ENCODE measurements around the gene RABL2B.

Gene RABL2B

DNA sequence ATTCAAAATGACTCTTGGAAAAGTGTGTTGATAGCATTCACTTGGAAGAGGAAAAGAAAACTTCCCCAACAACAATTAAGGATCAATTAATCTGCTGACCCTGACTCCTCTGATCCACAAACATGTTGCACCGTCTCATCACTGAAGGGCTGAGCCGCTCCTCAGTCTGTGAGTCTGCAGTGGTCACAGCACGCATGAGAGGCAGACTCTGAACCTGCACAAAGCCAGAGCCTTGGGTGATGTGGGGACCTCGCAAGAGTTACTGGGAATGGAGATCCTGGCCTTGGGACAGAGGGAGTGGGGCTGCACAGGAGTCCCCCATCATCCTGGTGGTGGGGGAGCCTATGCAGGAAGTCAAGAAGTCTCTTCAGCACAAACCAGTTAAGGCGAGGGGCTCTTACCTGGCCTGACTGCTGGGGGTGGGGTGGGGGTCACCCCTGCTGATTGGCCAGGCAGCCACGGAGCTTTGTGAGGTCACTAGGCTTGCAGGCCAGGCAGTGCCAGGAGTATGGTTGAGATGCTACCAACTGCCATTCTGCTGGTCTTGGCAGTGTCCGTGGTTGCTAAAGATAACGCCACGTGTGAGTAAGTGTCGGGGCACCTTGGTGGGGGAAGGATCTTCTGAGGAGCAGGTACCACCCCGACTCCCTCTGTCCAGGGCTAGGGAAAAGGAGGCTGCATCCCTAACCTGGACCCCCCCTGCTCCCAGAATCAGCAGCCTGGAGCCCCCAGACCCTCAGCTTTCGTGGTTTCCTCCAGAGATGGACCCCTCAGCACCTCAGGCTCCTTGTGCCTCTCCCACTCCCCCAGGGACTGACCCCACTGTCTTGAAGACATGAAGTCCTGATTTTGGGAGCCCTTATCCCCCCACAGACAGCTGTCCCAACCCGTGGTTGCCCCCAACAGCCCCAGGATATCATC is 45.4 kb downstream of the RABL2B start, which contains the start of gene ACR:
Gene ACR (plus strand): TSS at position 477 of the 921 bp plus-strand sequence. CDS start 32 bp downstream, at position 509.
- DNase-seq, result peak in 1 of 2 donors; percentile 10

GRCh38 chr22:50735739-50736030 is 47.8 kb downstream of the RABL2B start:
- DNase-seq, result no peak

DNA sequence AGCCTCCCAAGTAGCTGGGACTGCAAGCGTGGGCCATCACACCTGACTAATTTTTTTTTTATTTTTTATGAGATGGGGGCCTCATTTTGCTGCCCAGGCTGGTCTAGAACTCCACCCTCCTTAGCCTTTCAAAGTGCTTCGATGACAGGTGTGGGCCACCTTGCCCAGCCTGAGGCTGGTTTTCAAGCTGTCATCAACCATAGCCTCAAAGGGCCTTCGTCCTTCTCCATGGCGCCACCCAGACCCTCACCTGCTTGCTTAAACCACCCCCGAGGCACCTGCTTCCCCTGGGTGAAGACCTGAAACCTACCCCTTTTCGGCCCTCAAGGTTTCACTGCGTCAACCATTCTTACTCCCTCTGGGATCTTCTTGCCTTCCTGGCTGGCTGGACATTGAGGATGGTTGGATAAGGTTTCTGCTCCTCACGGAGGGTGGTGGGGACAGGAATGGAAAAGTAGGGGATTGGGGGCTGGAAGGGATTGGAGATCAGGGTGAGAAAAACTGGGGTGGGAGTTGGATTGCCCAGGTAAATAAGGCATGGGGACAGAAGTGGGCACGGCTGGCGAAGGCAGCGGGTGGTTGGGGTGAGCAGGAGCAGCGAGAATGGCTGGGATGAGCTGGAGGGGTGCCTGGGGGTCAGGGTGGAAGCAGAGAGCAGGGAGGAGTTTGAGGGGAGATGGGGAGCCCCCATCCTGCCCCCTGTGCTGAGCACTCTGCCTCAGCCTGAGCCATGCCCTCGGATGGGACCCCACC is 48.3 kb downstream of the RABL2B start:
- no peak for DNase-seq

DNA sequence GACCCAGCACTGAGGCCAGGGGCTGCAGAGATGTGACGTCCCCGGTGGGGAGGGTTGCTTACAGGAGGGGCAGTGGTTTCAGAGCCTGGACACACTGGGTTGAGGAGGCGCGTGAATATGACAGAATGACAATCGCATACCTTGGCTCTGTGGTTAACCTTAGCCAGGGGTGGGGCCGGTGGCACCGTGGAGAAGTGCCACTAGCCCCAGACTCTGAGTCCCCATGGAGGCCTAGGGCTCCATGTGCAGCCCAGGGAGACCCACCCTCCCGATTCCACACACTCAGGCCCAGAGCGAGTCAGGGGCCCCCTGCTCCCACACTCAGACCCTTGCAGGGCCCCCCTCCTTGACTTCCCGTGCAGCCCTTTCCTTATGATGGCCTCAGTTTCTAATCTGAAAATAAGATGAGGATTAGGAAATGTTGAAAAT is 49.1 kb downstream of the RABL2B start:
- DNase-seq, result no peak

DNA sequence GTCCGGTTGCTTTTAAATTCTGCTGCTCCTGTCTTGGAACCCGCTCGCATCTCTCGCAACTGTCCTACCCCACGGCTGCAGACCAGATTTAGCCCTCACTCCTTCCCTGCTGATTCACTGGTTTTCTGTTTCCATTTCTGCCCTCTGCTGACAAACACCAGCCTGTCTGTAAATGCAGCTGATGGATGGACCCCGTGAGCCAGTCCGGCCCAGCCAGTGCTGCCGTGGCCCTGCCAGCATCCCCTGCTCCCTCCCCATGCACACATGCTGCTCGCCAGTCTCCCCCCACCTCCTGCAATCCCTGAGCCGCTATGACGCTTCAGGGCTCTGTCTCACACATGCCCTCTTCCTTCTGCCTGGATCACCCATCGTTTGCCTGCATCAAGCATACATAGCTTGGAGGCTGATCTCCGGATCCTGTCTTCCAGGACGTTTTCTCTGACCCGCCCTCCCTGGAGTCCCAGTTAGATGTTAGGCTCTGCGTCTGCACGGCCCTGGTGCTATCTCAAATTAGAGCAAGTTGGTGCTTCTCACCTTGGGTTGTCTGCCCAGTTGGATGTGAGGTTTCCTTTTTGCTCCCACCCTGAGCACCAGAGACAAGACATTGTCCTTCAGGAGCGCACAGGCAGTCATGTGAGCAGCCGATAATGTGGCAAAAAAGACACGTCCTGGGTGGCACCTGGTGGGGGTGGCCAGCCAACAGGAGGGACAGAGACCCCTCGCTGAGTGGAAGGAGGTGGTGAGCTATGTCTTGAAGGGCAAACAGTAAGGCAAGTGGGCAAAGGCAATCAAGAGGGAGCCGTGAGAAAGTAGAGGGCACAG is 49.7 kb downstream of the RABL2B start:
- DNase-seq, result no peak

DNA sequence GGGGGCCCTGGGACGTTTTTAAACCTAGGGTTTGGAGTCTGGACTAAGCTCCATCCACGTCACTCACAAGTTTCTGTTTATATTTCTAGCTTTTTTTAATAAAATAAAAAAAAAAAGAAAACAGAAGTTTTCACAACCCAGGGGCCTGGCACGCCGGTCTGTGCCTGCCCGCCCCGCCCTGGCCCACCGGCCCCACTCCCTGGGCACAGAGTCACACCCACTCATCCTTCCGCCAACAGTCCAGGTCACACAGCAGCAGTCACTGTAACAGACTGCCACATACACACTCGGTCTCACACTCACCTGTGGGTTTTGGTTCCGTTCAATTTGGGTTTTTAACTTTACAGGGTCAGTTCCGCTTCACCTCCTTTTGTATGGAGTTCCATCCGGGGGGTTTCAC is 50.8 kb downstream of the RABL2B start:
- DNase-seq, result no peak

GRCh38 chr22:50731811-50732624 is 51.4 kb downstream of the RABL2B start:
- DNase-seq, result peak; percentile 48 to 71

- DNase-seq, result no peak
Measured at GRCh38 chr22:50730941-50731661, 52.3 kb downstream of the RABL2B start.

DNA sequence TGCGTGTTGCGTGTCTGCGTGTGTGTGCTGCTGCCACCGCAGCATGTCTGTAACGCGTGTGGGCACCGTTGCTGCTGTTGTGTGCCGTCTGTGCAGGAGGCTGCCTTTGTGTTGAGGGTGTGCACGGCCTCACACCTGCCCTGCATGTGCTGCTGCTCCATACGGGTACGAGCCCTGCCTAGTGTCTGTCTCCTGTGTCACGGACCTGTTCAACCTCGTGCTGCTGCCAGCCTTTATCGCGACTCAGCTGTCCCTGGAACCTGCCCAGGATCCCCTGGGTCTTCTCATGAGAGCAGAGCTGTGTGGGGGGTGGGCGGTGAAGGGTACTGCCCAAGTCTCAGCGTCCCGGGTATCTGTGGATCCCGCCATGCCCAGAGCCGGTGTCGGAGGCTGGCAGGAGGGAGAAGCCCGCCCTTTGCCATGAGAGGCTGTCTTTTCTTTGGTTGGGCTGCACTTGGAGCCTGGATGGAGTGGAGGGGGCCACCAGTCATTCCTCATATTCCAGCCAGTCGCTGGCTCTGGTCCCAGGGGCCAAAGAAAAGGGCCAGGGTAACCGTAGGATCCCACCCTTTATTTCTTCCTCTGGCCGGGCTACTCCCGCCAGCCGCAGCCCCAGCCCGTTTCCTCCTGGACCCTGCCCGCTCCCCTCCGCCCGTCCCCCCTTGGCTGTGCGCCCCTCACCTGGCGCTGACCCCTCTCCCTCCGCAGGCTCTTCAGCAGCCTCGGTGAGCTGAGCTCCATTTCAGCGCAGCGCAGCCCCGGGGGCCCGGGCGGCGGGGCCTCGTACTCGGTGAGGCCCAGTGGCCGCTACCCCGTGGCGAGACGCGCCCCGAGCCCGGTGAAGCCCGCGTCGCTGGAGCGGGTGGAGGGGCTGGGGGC is 53.2 kb downstream of the RABL2B start:
- DNase-seq, result no peak

DNA sequence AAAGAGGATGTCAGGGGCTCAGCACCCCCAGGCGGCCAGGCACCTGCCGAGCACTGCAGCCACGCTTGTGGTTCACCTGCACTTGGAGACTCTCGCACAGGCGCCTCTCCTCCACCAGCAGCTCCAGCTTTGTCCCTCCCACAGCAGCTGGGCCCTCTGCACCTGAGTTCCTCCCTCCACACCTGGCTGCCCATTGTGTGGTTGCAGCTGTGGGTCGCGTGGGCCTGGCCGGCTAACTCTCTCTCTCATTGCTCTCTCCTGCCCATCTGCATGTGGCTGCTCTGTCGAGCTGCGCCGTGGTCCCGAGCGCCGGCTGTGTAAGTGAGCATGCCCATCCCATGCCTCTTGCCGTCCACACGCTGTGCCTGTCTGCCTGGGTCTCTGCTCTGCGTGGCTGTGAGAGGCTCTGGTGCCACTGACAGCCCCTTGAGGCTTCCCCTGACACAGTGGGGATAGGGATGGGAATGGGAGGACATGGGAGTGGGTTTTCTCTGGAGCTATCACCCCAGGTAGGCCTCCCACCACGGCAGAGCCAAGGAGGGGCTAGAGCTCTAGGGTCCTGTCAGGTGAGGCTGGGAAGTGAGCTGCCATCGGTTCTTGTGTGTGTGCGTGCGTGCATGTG is 53.9 kb downstream of the RABL2B start:
- DNase-seq, result no peak

GRCh38 chr22:50728523-50728931 is 54.9 kb downstream of the RABL2B start:
- no peak for DNase-seq

- DNase-seq, result no peak
Measured at GRCh38 chr22:50727678-50728522, 55.5 kb downstream of the RABL2B start.

GRCh38 chr22:50726643-50727340 is 56.6 kb downstream of the RABL2B start:
- no peak for DNase-seq

DNA sequence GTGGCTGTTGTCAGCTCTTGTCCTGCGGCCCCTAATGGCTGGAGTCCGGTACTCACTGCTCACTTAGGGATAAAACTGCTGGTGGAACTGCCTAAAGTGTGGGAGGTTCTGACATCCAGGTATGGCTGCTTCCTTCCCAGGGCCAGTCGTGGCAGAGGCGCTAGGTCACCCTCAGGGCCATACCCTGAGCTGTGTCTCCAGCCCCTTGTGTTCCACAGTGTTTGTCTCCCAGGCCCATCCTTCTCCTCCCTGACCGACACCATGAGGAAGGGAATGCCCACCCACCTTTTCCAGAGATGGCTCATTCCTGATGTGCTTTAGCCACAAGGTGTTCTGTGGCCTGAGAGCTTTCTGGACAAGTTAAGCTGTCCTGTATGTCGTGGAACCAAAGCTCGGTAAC is 57.8 kb downstream of the RABL2B start:
- DNase-seq, result no peak

- DNase-seq, result no peak
Measured at GRCh38 chr22:50724616-50725015, 58.8 kb downstream of the RABL2B start.

DNA sequence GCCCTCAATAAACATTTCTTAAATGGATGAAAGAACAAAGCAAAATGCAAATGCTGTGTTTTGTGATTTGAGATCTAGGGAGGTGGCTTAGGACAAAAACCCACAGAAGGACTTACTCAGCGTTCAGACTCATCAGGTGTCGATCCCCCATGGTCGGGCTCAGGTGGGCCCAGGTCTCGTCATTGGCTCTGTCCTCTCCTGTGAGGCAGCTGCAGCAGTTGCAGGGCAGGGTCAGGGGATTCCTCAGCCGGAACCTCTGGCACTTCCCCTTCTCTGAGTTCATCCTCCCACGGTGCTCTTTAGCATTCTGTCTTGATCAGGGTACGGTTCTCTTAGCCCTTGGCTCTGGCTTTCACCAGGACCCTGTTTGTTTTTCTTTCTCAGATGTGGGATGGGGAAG is 59.4 kb downstream of the RABL2B start:
- no peak for DNase-seq

DNA sequence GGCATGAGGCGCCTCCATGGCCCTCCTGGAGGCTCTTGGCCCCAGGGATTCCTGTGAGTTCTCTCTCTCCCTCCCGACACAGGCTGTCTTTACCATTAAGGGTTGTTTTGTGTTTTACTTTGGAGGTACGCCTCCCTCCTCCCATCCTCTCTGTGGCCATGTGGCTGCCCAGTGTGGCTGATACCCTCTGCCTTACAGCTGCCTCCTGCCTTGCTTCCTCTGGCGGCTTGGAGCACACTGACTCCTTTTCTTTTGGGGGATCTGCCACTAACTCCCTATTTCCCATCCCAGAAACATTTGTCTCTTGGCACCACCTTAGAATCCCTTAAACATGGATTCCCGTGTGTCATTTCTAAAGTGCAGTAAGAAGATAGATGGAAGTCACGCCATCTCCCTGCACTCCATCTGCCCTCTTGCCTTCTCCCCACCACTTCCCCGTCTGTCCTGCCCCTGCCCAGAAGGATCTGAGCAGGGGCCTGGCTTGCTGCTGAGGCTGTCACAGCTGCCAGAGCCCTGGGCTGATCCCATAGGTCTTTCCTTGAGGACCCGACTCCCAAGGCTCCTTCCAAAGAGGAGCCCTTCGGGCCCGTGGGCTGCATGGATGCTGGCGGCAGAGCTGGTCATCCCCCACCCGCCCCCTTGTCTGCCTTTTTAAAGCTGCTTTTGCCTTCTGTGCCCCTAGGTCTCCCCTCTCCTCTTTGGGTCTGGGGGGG is 60.6 kb downstream of the RABL2B start:
- DNase-seq, result no peak

Measured in CD4-positive, alpha-beta T cell treated with Interleukin-4 for 1 hour (primary cell).